AG04450 (cell line): ENCODE data around the gene ARHGAP8. TPM values are rescaled to one million over a fixed set of nuclear protein-coding genes. Genes with fewer than 3 reads are reported as not detected.

Experiments
- CTCF ChIA-PET: fragments of 300-600, 350-600 bp; formaldehyde crosslinking; extraction: SDS; loops from one replicate; lab custom pipeline; 2022; ENCODE audit warnings: antibody characterized with exemption, inconsistent platforms; lab: Charles Lee
- POLR2A ChIA-PET: fragments of 350-600 bp; formaldehyde crosslinking; extraction: SDS; loops from one replicate; lab custom pipeline; 2021; ENCODE audit warnings: antibody characterized with exemption, inconsistent platforms; lab: Yijun Ruan, JAX
- DNase-seq: peaks from one replicate; pipeline ENCODE4 v3.0.0-alpha.2; 2011; ENCODE audit warnings: low read depth, low spot score
- H3K27ac ChIP-seq: one replicate; pipeline ENCODE4 v1.5.1; 2012; ENCODE audit warnings: low read depth, low read length, control low read depth
- H3K27me3 ChIP-seq: one replicate; pipeline ENCODE4 v1.6.0; 2012; ENCODE audit warnings: low read length; ENCODE audit not compliant: control insufficient read depth, insufficient read depth
- H3K4me3 ChIP-seq: 2 replicates; pipeline ENCODE4 v1.5.1; 2011; ENCODE audit warnings: mild to moderate bottlenecking, low read depth, low read length, control low read depth
- H3K9me3 ChIP-seq: 2 replicates; pipeline ENCODE4 v1.5.1; 2012; ENCODE audit warnings: low read length; ENCODE audit not compliant: control insufficient read depth, insufficient read depth
- CTCF ChIP-seq: IDR thresholded peaks from 2 replicates; pipeline ENCODE4 v1.5.1; 2011; ENCODE audit warnings: low read depth, low read length, control low read depth, inconsistent platforms
- polyA plus RNA-seq: library from polyadenylated mRNA; depleted of rRNA; stranded (reverse); fragments of >200 nt; gene quantifications from 2 replicates; pipeline ENCODE4 v1.2.3, GENCODE V29; 2011

The ARHGAP8 gene
- polyA plus RNA-seq, 1 experiment = 0.16 TPM

- POLR2A ChIA-PET = interaction anchor here (1.1 to 1.8 kb wide), 3 partner anchors 23 to 30 kb away, joined by 3 to 13 read pairs (median 7); no protein-coding TSS in a partner anchor
- H3K27me3 ChIP-seq = no peaks in the 10 kb centered on the region
- no peak for DNase-seq
- H3K4me3 ChIP-seq = no peak overlapping the region
- CTCF ChIA-PET = no interaction called here
- H3K9me3 ChIP-seq = peaks cover 7% of the 10 kb centered on the region; the same call in 1 of the 2 replicates
- no peak overlapping the region for H3K27ac ChIP-seq
- no peak for TF ChIP-seq CTCF
These were observed 23.5 kb upstream of the ARHGAP8 start for GRCh38 chr22:44728761-44729324.

GRCh38 chr22:44729391-44730021, 22.9 kb upstream of the ARHGAP8 start:
- ChIA-PET POLR2A (interaction anchor here (1.1 to 1.8 kb wide), 3 partner anchors 24 to 31 kb away, joined by 3 to 13 read pairs (median 7); no protein-coding TSS in a partner anchor), CTCF (interaction anchor here (0.8 to 1.2 kb wide), 3 partner anchors 32 to 45 kb away, joined by 3 read pairs; no protein-coding TSS in a partner anchor)
- DNase-seq = no peak
- H3K4me3 ChIP-seq = no peak overlapping the region
- peaks cover 7% of the 10 kb centered on the region; the same call in 1 of the 2 replicates for H3K9me3 ChIP-seq
- peak; percentile 57 for TF ChIP-seq CTCF
- no peaks in the 10 kb centered on the region for H3K27me3 ChIP-seq
- peak overlapping the region; percentile 52 for H3K27ac ChIP-seq

- peaks cover 7% of the 10 kb centered on the region; the same call in 1 of the 2 replicates for H3K9me3 ChIP-seq
- POLR2A ChIA-PET = interaction anchor here (1.1 to 1.8 kb wide), 3 partner anchors 24 to 31 kb away, joined by 3 to 13 read pairs (median 7); no protein-coding TSS in a partner anchor
- peak overlapping the region; percentile 52 for H3K27ac ChIP-seq
- no peak for TF ChIP-seq CTCF
- H3K27me3 ChIP-seq = no peaks in the 10 kb centered on the region
- H3K4me3 ChIP-seq = no peak overlapping the region
- DNase-seq = no peak
- CTCF ChIA-PET = interaction anchor here (0.8 to 1.2 kb wide), 3 partner anchors 32 to 46 kb away, joined by 3 read pairs; no protein-coding TSS in a partner anchor
These were observed 22.4 kb upstream of the ARHGAP8 start for GRCh38 chr22:44730022-44730393.

GRCh38 chr22:44730490-44731356, 21.7 kb upstream of the ARHGAP8 start:
- no peak for TF ChIP-seq CTCF
- H3K27ac ChIP-seq = no peak overlapping the region
- POLR2A ChIA-PET = interaction anchor here (1.3 kb wide), 1 partner anchor 32 kb away, joined by 13 read pairs; no protein-coding TSS in a partner anchor
- H3K9me3 ChIP-seq = peaks cover 7% of the 10 kb centered on the region; the same call in 1 of the 2 replicates
- DNase-seq = no peak
- no peak overlapping the region for H3K4me3 ChIP-seq
- CTCF ChIA-PET = interaction anchor here (0.6 to 1.2 kb wide), 3 partner anchors 33 to 587 kb away, joined by 3 to 4 read pairs (median 3); no protein-coding TSS in a partner anchor
- H3K27me3 ChIP-seq = no peaks in the 10 kb centered on the region
